GM18498 (cell line): ENCODE measurements around the gene ELOVL6.
"Not testable (repeated sequence)": the region's sequence is repeated elsewhere in the genome, so short reads cannot be mapped to it uniquely, and the experiment has no call there.

Experiments
- ATAC-seq: cut with Tn5 transposase; IDR thresholded peaks from one replicate; pipeline ENCODE4 v1.9.1; 2021; ENCODE audit warnings: mild to moderate bottlenecking, moderate library complexity; ENCODE audit not compliant: unreplicated experiment

ELOVL6 gene

GRCh38 chr4:110039164-110039563 is 159.3 kb downstream of the ELOVL6 start:
- not testable (repeated sequence) for ATAC-seq

DNA sequence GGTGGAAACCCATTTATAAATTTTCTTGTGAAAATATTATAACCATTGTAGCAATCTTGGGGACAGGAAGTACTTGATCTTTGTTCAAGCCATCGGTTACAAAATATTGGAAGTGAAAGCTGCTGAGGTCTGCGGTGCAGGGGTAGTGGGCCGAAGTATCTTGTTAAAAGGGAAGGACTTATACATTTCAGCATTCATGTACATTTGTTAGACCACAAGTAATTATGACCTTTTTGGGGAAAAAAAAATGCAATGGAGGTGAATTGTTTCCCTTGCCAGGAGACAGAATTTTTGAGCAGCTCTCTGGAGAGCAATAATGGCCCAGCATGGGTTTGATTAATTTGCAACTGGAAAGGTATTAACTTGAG is 164.4 kb downstream of the ELOVL6 start:
- peak; percentile 99 for ATAC-seq

GRCh38 chr4:110033355-110034025 is 164.9 kb downstream of the ELOVL6 start:
- peak; percentile 11 for ATAC-seq

- no peak for ATAC-seq
These were observed 165.8 kb downstream of the ELOVL6 start for GRCh38 chr4:110032603-110033002.

DNA sequence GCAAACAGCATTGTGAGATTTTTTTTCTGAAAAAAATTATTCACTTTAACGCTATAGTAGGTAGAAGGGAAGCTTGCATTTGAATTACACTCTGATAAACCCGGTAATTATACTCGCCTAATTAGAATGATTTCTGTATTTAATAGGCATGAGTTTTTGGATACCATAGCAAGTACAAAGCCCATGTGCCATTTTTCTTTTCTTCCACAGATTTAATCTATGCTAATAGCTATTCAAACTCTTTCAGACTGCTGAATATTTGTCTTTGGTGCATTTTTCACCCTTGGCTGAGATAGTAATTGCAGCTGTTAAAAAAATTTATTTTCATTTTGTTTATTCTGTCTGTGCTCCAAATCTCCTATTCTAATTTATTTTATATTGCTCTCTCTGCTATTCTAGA is 172.7 kb downstream of the ELOVL6 start:
- no peak for ATAC-seq

DNA sequence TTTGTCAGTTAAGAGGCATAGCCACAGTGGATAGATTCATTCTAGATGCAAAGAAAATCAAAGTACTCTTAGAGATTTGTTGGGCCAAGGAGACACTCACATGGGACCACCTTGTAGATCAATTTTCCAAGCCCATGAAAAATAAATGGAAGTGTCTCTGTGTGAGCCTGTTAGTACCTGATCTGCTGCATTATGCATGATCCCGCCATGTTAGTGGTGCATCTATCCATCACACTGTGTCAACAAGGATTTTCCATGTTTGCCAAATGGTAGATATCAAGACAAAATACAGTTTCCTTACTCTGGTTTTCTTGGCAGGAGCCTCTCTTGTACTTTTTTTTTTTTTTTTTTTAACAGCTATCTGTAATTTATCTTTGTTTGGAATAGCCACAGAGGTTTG is 173.4 kb downstream of the ELOVL6 start:
- no peak for ATAC-seq

DNA sequence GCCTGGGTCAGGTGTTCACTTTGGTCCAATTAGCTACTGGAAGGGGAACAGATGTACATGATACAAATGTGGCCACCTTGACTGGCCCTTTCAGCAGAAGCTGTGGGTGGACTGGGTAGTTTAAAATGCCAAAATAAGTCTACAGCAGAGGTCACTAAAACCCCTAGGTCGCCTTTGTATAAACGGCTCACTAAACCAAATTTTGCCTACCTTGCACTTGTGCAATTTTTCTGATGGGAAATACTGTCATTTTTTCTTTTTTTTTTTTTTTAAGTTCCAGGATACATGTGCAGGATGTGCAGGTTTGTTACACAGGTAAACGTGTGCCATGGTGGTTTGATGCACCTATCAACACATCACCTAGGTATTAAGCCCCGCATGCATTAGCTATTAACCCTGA is 176.0 kb downstream of the ELOVL6 start:
- no peak for ATAC-seq

- ATAC-seq, result no peak
These were observed 177.6 kb downstream of the ELOVL6 start for GRCh38 chr4:110020646-110021443.

DNA sequence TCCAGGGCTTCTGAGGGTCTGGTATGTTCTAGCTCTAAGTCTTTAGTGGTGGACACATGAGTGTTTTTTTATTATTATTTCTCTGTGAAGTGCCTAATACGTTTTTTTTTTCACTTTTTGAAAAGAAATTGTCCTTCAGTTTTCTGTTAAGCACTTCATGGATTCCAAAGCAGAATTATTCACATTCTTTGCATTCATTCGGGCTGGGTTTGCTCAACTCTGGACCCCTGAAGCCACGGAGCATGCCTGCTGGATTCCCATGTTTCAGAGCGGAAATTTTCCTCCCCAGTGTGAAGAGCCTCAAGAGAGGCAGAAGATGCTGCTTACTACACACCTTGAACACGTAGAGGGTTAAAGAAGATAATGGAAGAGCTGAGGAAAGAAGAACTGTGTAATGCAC is 178.3 kb downstream of the ELOVL6 start:
- no peak for ATAC-seq

- no peak for ATAC-seq
These were observed 179.3 kb downstream of the ELOVL6 start for GRCh38 chr4:110019153-110019552.

DNA sequence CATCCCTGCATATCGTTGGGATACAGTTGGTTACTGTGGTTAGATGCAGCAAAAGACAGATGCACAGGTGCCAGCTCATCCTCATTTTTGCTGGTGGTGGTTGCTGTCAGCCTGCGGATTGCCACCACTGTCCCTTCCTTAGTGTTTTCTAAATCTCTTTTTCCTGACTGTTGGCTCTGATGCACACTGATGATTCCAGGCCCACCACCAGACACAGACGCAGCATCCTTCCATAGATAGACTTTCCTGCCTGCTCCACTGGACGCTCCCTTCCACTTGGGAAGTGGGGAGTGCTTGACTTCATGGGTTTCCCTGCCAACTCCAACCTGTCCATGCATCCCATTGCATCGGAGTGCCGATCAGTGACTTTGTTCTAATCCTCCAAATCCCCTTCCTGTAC is 184.2 kb downstream of the ELOVL6 start:
- ATAC-seq, result no peak

DNA sequence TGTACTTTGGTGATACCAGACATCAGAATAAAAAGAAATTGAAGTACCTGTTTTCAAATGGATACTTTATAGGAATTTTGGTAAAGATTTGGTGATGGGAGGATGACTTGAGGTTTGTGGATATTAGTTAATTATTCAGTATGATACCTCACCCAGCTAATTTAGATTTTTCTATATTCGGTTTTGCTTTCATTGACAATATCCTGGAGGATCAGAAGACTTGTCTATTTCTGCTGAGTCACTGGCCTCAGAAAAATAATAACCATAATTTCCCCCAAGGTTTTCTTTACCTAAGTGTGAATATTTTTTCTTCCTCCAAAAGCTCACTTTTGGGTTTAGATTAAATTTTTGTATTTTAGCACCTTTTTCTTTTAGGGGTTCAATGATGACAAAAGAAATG is 185.5 kb downstream of the ELOVL6 start:
- ATAC-seq, result no peak

DNA sequence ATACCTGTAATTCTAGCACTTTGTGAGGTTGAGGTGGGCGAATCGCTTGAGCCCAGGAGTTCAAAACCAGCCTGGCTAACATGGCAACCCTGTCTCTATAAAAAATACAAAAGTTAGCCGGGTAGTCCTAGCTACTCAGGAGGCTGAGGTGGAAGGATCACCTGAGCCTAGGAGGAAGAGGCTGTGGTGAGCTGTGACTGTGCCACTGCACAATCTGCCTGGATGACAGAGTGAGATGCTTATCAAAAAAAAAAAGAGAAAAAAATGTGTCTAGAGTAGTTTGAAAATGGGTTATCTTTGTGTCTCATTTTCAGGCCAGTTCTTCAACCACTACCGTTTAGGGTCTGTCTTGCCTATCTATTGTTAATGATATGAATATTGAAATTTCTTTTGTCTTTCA is 187.6 kb downstream of the ELOVL6 start:
- no peak for ATAC-seq

DNA sequence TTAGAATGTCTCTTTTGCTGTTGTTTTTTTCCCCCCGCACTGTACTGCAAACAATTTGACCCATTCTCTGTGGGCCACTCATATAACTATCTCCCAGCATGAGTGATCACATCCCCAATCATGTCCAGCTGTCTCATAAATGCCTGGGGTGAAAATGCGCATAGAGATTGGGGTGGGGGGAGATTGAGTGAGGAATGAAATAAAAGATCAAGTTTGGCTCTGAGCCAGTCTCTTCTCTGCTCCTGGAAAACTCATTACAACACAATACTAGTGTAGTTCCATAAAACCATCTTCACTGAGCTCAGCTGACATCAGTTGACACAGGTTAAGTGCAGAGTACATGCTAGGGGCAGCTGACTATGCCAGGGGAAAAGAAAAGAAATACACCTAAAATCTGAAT is 188.9 kb downstream of the ELOVL6 start:
- ATAC-seq, result no peak

DNA sequence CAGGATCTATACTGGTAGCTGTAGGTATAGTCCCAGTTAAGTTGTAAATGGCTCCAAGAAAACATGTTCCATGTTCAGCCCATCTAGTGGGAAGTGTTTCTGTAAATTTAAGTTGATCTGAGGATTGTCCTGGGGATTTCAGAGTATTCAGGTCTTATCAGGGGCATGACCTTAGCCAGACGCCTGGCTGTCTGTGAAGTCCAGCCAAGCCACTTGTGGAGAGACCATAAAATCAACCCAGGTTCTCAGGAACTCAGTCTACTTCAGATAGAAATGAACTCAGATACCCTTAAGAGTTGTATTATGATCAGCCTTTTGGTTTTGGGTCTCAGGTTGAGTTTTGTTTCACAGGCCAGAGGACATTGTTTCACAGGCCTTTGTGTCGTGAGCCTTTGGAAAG is 189.9 kb downstream of the ELOVL6 start:
- no peak for ATAC-seq

DNA sequence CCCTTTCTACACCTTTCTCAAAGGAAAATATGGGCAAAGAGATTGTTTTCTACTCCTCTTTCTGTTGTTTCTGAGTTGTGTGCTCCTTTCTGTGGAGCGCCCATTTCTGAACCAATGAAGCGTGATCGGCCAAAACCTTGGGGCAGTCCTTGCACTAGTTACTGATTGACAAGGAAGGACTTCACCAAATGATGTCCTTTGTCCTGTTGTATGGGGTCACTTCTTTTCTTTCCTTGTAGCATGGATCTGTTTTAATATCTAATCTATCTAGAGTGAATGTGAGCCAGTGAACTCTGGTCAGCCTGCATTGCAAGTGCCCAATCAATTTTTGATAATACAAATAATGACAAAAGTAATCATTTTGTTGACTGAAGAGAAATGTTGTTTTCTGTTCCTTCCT is 191.2 kb downstream of the ELOVL6 start:
- ATAC-seq, result no peak

GRCh38 chr4:110005461-110006056 is 192.9 kb downstream of the ELOVL6 start:
- ATAC-seq, result peak; percentile 67

- no peak for ATAC-seq
These were observed 193.9 kb downstream of the ELOVL6 start for GRCh38 chr4:110004556-110004955.

DNA sequence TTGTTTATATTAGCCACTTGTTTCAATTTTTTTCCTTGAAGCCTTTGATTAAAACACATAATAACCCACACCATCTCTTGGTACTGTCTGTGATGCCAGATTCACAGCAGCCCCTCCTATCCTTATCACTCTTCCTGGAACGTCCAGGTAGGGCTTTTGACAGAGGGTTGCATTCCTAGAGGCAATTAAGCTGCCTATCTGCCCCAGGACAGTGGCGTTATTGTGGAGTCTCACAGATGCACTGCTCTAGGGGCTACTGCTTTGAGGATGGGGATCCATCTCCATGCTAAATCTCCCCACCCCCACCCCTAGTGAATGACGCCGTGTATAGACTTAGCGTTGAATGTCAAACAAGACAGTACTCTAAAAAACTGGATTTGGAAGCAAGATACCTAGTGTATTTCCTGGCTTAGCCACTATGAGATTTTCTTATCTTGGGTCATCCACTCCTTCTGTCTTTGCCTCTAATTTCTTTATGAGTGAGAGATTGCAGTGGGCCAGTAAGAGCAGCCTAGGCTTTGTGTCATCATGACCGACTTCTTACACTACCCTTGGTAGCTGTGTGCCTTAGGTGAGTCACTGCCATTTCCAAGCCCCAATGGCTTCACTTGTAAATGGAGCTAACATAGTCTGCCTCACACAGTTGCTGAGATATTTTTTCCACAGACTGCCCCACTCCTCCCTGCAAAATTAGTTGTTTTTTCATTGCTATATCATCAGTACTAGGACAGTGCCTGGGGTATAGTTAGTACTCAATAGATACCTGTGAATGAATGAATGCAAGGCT is 194.8 kb downstream of the ELOVL6 start:
- ATAC-seq, result no peak

- no peak for ATAC-seq
These were observed 196.1 kb downstream of the ELOVL6 start for GRCh38 chr4:110002326-110002725.

GRCh38 chr4:109999585-109999912 is 198.9 kb downstream of the ELOVL6 start:
- ATAC-seq, result no peak
